Choroid plexus epithelial cell (primary cell): ENCODE results near the gene EFCAB7.

Source experiments
- DNase-seq: peaks from one replicate; pipeline ENCODE4 v3.0.0-alpha.2; 2010; ENCODE audit warnings: low read depth
- H3K4me3 ChIP-seq: 2 replicates; pipeline ENCODE4 v1.5.1; 2011; ENCODE audit warnings: low read depth, mild to moderate bottlenecking, control low read depth, low read length, moderate library complexity
- TF ChIP-seq, protein P1 (sequence below): conservative IDR thresholded peaks from 2 replicates; pipeline ENCODE4 v1.5.1; 2011; ENCODE audit warnings: low read depth, mild to moderate bottlenecking, control low read depth, inconsistent platforms, low read length, moderate library complexity

The EFCAB7 gene

DNA sequence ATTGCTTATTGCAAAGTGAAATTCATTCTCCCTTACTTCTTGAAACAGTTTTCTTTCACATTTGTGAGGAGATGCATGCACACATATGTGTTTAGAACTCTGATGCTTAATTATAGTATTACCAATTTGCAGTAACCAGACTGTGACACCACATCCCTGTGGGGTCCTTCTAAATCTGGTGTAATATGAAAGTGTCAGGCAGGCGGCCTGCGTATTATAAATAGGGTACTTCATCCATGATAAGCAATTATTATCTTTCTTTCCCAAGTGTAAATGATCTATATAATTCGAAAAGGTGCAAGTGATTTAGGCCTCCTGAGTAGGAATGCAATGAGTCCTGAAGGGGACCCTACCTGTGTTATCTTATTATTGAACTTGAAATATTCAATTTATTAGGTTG, 876 bp downstream of the EFCAB7 start:
- no peak for DNase-seq
- H3K4me3 ChIP-seq, result peak overlapping the region; percentile 83
- TF ChIP-seq, protein P1, sequence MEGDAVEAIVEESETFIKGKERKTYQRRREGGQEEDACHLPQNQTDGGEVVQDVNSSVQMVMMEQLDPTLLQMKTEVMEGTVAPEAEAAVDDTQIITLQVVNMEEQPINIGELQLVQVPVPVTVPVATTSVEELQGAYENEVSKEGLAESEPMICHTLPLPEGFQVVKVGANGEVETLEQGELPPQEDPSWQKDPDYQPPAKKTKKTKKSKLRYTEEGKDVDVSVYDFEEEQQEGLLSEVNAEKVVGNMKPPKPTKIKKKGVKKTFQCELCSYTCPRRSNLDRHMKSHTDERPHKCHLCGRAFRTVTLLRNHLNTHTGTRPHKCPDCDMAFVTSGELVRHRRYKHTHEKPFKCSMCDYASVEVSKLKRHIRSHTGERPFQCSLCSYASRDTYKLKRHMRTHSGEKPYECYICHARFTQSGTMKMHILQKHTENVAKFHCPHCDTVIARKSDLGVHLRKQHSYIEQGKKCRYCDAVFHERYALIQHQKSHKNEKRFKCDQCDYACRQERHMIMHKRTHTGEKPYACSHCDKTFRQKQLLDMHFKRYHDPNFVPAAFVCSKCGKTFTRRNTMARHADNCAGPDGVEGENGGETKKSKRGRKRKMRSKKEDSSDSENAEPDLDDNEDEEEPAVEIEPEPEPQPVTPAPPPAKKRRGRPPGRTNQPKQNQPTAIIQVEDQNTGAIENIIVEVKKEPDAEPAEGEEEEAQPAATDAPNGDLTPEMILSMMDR, result no peak

DNA sequence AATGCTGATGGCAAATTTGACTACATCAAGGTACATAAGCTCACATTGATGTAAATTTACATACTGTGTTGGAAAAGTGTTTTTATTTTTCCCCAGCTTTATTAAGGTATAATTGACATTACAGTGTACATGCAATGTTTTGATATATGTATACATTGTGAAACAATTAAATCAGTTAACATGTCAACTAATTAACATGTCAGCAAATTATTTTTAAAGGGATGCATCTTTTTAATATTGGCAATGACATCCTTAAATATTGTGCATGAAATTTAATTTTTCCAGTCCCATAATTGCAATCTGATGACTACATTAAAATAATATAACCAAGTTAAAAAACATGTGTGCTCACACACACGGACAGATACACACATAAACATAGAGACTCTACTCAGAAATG, 9.4 kb downstream of the EFCAB7 start:
- DNase-seq, result no peak
- no peak overlapping the region for H3K4me3 ChIP-seq
- TF ChIP-seq, protein P1, result no peak

DNA sequence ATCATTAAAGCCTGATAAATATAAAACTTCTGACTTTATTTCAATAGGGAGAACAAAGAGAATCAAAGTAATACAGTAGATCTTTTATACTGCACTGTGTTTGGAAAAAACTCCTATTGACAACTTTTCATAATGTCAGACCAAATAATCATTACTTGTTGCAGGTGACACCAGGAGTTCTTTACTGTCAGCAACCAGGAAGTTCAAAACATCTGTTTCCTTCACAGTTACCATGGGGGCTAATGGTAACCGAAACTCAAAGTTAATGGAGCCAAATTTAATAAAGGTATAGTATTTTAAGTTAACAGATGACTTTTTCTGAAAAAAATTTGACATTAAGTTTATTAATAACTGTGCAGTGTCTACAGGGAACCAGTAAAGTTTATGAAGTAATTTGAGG, 10.6 kb downstream of the EFCAB7 start:
- TF ChIP-seq, protein P1, result no peak
- no peak overlapping the region for H3K4me3 ChIP-seq
- no peak for DNase-seq

DNA sequence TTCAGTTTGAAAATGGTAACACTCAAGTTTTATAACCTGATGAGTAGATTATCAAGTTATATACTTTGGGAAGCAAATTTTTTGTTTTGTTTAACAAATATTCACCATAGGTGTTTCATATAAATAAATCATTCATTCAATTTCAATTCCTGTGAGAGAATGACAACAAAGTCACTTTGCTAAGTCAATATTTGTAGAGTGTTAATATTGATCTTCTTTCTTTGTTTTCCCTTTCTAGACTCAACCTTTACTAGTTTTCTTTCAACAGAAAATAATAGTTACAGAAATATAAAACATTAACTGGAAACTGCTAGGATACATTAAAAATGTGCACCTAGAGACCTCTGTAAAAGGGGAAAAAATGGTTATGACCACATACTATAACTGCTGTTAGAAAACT, 11.1 kb downstream of the EFCAB7 start:
- no peak overlapping the region for H3K4me3 ChIP-seq
- DNase-seq, result no peak
- TF ChIP-seq, protein P1, result no peak

DNA sequence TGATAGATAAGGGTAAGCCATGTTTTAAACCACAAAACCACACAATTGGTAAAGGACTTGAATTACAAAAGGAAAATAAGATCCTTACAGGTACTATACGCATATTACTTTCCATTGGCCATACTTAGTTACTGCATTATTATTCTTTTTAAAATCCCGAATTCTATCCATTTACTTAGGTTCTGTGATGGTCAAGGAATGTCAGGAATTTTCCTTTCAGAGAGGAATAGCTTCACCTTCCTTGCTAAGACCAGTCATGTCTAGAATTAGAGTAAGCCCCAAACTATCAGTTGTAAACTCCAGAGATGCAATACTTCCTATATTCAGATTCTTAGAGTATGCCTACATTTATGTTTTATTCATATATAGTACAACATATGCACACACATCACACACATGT, 13.7 kb downstream of the EFCAB7 start:
- H3K4me3 ChIP-seq, result no peak overlapping the region
- TF ChIP-seq, protein P1, result no peak
- DNase-seq, result no peak

DNA sequence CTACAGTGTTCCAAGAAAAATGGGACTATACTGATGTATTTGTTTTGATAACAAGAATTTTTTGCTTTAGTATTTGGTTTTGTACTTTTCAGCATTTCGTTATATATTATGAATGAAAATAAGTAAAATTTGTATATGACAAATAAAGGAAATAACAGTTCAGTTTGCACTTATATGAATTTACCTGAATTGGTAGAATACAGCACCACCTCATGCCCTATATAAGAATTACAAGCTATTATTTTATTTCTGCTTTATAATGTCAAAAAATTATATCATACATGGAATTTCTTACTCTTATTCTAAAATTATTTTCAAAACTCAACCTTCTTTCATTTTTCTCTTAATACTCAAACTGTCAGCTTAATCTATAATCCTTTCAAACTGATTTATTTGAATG, 14.6 kb downstream of the EFCAB7 start:
- no peak overlapping the region for H3K4me3 ChIP-seq
- DNase-seq, result peak; percentile 39
- TF ChIP-seq, protein P1, result peak; percentile 51

DNA sequence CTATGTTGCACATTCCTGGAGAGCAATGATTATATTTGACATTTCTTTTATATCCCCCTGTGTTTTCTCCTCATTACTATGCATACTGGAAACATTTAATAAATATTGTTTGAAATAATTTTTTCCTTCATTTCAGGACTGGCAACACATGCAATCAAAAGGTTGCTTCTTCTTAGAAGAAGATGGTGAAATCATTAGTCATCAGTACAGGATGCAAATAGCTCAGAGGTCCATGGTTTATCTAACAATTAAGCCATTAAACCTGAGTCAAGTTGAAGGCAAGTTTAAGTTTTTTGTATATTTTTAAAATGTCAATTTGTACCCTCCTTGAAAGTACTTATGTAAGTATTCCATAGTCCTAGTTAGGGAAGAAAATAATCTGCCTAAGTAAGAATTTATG, 22.5 kb downstream of the EFCAB7 start:
- TF ChIP-seq, protein P1, result no peak
- DNase-seq, result peak; percentile 49
- H3K4me3 ChIP-seq, result no peak overlapping the region
